WERI-Rb-1 (cell line): Measurements from ENCODE around the gene CMTR2.

ENCODE experiments used
- DNase-seq: peaks from one replicate; pipeline ENCODE4 v3.0.0-alpha.2; 2020
- H3K27ac ChIP-seq: fragments of 250-450 bp; sonication (Bioruptor Pico); 2 replicates; pipeline ENCODE4 v1.5.1; 2020; ENCODE audit warnings: mild to moderate bottlenecking, moderate library complexity
- H3K27me3 ChIP-seq: fragments of 250-450 bp; sonication (Bioruptor Pico); 2 replicates; pipeline ENCODE4 v1.5.1; 2021; ENCODE audit warnings: mild to moderate bottlenecking, low read depth, moderate library complexity; ENCODE audit not compliant: insufficient read depth, severe bottlenecking
- H3K36me3 ChIP-seq: fragments of 250-450 bp; sonication (Bioruptor Pico); 2 replicates; pipeline ENCODE4 v1.5.1; 2020; ENCODE audit warnings: mild to moderate bottlenecking, moderate library complexity
- H3K4me3 ChIP-seq: 2 replicates; pipeline ENCODE4 v1.5.1; 2011; ENCODE audit warnings: low read depth, mild to moderate bottlenecking, control low read depth, low read length
- H3K9me3 ChIP-seq: fragments of 250-450 bp; sonication (Bioruptor Pico); 2 replicates; pipeline ENCODE4 v1.5.1; 2021; ENCODE audit warnings: mild to moderate bottlenecking, moderate library complexity; ENCODE audit not compliant: severe bottlenecking
- CTCF ChIP-seq: IDR thresholded peaks from 2 replicates; pipeline ENCODE4 v1.5.1; 2011; ENCODE audit warnings: low read depth, mild to moderate bottlenecking, control low read depth, inconsistent platforms, low read length

The CMTR2 gene

GRCh38 chr16:71247478-71247877, 41.7 kb downstream of the CMTR2 start:
- Histone ChIP-seq H3K4me3 (no peak overlapping the region), H3K9me3 (no peaks in the 10 kb centered on the region), H3K27ac (no peak overlapping the region), H3K36me3 (no peaks in the 10 kb centered on the region), H3K27me3 (no peaks in the 10 kb centered on the region)
- no peak for DNase-seq
- TF ChIP-seq CTCF, result no peak

GRCh38 chr16:71246309-71246708, 42.9 kb downstream of the CMTR2 start:
- Histone ChIP-seq H3K36me3 (no peaks in the 10 kb centered on the region), H3K4me3 (no peak overlapping the region), H3K27me3 (no peaks in the 10 kb centered on the region), H3K27ac (no peak overlapping the region), H3K9me3 (no peaks in the 10 kb centered on the region)
- DNase-seq, result no peak
- no peak for TF ChIP-seq CTCF

GRCh38 chr16:71244521-71244920, 44.7 kb downstream of the CMTR2 start:
- Histone ChIP-seq H3K4me3 (no peak overlapping the region), H3K9me3 (no peaks in the 10 kb centered on the region), H3K36me3 (no peaks in the 10 kb centered on the region), H3K27me3 (no peaks in the 10 kb centered on the region), H3K27ac (no peak overlapping the region)
- no peak for TF ChIP-seq CTCF
- DNase-seq, result no peak

GRCh38 chr16:71242601-71243000, 46.6 kb downstream of the CMTR2 start:
- Histone ChIP-seq H3K9me3 (no peaks in the 10 kb centered on the region), H3K27ac (no peak overlapping the region), H3K27me3 (no peaks in the 10 kb centered on the region), H3K36me3 (no peaks in the 10 kb centered on the region), H3K4me3 (no peak overlapping the region)
- DNase-seq, result no peak
- TF ChIP-seq CTCF, result no peak

GRCh38 chr16:71242036-71242435, 47.2 kb downstream of the CMTR2 start:
- DNase-seq, result no peak
- TF ChIP-seq CTCF, result no peak

More at GRCh38 chr16:71242036-71242435, 47.2 kb downstream of the CMTR2 start:
- H3K36me3 ChIP-seq, result no peaks in the 10 kb centered on the region
- H3K27me3 ChIP-seq, result no peaks in the 10 kb centered on the region
- no peak overlapping the region for H3K4me3 ChIP-seq
- no peaks in the 10 kb centered on the region for H3K9me3 ChIP-seq
- peak overlapping the region; percentile 23 for H3K27ac ChIP-seq
